Gastrocnemius medialis (tissue), 4 donors: Measurements from ENCODE around the gene KIF18B.

Experiments used
- CTCF ChIP-seq, 5 experiments: fragments of 450-650 bp in 3 of 5; fragments of 200-600 bp in 2 of 5; sonication (generic) in 2 of 5; IDR thresholded peaks in 4 of 5; conservative IDR thresholded peaks in 1 of 5; 1 replicate in 4 of 5; 2 replicates in 1 of 5; pipeline ENCODE4 v1.5.1; 2016 to 2019; ENCODE audit warnings: antibody characterized with exemption in 5 of 5, mild to moderate bottlenecking in 3 of 5, moderate library complexity in 3 of 5
- POLR2A ChIP-seq, 2 donors: fragments of 450-650 bp; IDR thresholded peaks; one replicate each; pipeline ENCODE4 v1.6.1; 2017; ENCODE audit warnings: antibody characterized with exemption in 2 of 2, mild to moderate bottlenecking in 2 of 2, moderate library complexity in 2 of 2

- TF ChIP-seq CTCF (IDR thresholded peaks at IDR 0.05 in 4 of 5, conservative IDR thresholded peaks at IDR 0.05 in 1 of 5) (no peak), POLR2A (IDR thresholded peaks at IDR 0.05) (no peak)
Measured at GRCh38 chr17:44935116-44935515, 12.5 kb downstream of the KIF18B start.
